SK-N-MC (cell line): ENCODE data around the gene TRMT11.
A peak's percentile ranks its signal among the peaks of the same experiment; 100 is the strongest.
"Not testable (repeated sequence)": the region's sequence is repeated elsewhere in the genome, so short reads cannot be mapped to it uniquely, and the experiment has no call there.

ENCODE experiments used
- DNase-seq: peaks from one replicate; pipeline ENCODE4 v3.0.0-alpha.2; 2011; ENCODE audit warnings: low read depth, low spot score
- H3K27ac ChIP-seq: fragments of 200-600 bp; sonication (generic); 2 replicates; pipeline ENCODE4 v1.5.1; 2016; ENCODE audit warnings: mixed run types
- H3K36me3 ChIP-seq: fragments of 200-600 bp; sonication (generic); 2 replicates; pipeline ENCODE4 v1.6.1; 2017; ENCODE audit warnings: antibody characterized with exemption, low read length, mixed read lengths; ENCODE audit not compliant: insufficient read depth
- H3K4me3 ChIP-seq: fragments of 200-600 bp; sonication (generic); 2 replicates; pipeline ENCODE4 v1.5.1; 2016
- H3K9ac ChIP-seq: fragments of 200-600 bp; sonication (generic); 2 replicates; pipeline ENCODE4 v1.8.0; 2017; ENCODE audit warnings: mixed run types, mixed read lengths; ENCODE audit not compliant: insufficient read length
- H3K9me3 ChIP-seq: fragments of 200-600 bp; sonication (generic); 2 replicates; pipeline ENCODE4 v1.6.1; 2017; ENCODE audit warnings: low read depth, mild to moderate bottlenecking, antibody characterized with exemption, low read length, moderate library complexity, mixed read lengths
- EZH2 ChIP-seq: fragments of 200-600 bp; sonication (generic); IDR thresholded peaks from one replicate; pipeline ENCODE4 v1.6.1; 2017; ENCODE audit warnings: antibody characterized with exemption
- FOXP2 ChIP-seq: optimal IDR thresholded peaks from 2 replicates; pipeline ENCODE3; 2011; ENCODE audit warnings: mild to moderate bottlenecking, moderate library complexity; ENCODE audit not compliant: insufficient read depth; ENCODE audit errors: extremely low read length, control extremely low read depth
- POLR2AphosphoS5 ChIP-seq: IDR thresholded peaks from 2 replicates; pipeline ENCODE4 v1.6.1; 2012; ENCODE audit warnings: mild to moderate bottlenecking, low read depth, low read length, borderline replicate concordance

TRMT11 gene

DNA sequence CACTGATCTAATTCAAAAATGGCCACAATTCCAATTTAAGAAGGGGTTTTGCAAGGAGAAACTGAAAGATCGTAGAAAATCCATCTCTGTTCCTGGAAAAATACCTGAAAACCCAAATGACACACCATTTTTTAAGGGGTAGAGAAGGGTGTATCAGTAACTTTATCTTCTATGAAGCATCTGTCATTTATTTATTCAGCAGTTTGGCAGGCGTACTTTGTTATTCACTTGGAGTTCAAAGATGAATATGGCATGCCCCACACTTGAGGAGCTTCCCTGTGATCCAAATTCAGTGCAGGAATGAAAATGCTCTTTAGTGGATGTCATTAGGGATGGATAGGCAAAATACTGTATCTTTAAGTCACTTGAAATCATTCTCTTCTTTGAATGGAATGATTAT is 22.5 kb upstream of the TRMT11 start:
- no peak overlapping the region for H3K9ac ChIP-seq
- H3K9me3 ChIP-seq, result no peaks in the 10 kb centered on the region
- no peak overlapping the region for H3K4me3 ChIP-seq
- H3K27ac ChIP-seq, result no peak overlapping the region
- TF ChIP-seq POLR2AphosphoS5, result no peak
- no peak for TF ChIP-seq EZH2
- TF ChIP-seq FOXP2, result no peak
- no peak for DNase-seq
- H3K36me3 ChIP-seq, result peaks cover 9% of the 10 kb centered on the region; the same call in 1 of the 2 replicates

DNA sequence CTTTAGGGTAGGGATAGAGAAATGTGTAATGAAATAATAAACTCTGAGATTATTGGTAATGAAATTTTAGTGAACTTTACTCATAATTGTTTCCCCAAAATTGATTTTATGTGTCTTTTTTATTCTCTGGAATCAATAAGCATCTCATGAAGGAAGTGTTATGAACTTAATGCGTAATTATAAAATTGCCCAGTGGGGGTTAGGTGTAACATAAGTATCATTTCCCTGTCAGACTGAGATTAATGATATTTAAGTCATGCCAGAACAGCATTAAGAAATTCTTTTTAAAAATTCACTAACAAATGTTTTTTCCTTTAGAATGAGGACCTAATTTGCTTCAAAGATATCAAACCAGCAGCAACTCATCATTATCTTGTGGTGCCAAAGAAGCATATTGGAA is 19.8 kb upstream of the TRMT11 start:
- no peak for DNase-seq
- H3K36me3 ChIP-seq, result peaks cover 9% of the 10 kb centered on the region; the same call in 1 of the 2 replicates
- no peaks in the 10 kb centered on the region for H3K9me3 ChIP-seq
- H3K9ac ChIP-seq, result no peak overlapping the region
- TF ChIP-seq POLR2AphosphoS5, result no peak
- H3K4me3 ChIP-seq, result no peak overlapping the region
- no peak overlapping the region for H3K27ac ChIP-seq

DNA sequence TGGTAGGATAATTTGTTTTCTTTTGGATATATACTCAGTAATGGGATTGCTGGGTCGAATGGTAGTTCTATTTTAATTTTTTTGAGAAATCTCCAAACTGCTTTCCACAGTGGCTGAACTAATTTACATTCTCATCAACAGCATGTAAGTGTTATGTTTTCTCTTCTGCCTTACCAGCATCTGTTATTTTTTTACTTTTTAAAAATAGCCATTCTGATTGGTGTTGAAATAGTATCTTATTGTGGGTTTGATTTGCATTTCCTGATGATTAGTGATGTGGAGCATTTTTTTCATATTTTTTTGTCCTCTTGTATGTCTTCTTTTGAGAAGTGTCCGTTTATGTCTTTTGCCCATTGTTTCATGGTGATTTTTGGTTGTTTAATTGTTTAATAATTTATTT is 17.8 kb upstream of the TRMT11 start:
- TF ChIP-seq POLR2AphosphoS5 (no peak), FOXP2 (no peak), EZH2 (no peak)
- DNase-seq, result no peak
- Histone ChIP-seq H3K36me3 (peaks cover 9% of the 10 kb centered on the region; the same call in 1 of the 2 replicates), H3K9me3 (no peaks in the 10 kb centered on the region), H3K9ac (no peak overlapping the region), H3K4me3 (no peak overlapping the region), H3K27ac (no peak overlapping the region)

DNA sequence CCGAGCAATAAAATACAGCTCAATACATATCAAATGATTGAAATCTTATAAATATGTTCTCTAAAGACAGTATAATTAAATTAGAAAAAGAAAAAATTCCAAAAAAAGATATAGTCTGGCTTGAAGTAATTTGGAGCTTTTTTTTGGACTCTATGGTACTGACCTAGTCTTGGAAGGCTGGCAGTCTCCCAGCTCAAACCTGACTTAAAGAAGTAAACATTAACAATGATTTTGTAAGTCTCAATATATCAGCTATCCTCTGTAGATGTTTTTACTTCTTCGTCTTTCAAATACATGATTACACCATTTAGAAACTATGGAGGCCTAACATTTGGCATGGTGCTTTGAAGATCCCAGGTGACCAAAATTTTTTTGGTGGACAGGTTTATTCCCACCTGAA is 15.6 kb upstream of the TRMT11 start:
- no peak for DNase-seq
- H3K9ac ChIP-seq, result no peak overlapping the region
- H3K9me3 ChIP-seq, result no peaks in the 10 kb centered on the region
- H3K4me3 ChIP-seq, result no peak overlapping the region
- no peak overlapping the region for H3K27ac ChIP-seq
- TF ChIP-seq EZH2, result no peak
- no peak for TF ChIP-seq POLR2AphosphoS5
- no peak for TF ChIP-seq FOXP2
- peaks cover 9% of the 10 kb centered on the region; the same call in 1 of the 2 replicates for H3K36me3 ChIP-seq

DNA sequence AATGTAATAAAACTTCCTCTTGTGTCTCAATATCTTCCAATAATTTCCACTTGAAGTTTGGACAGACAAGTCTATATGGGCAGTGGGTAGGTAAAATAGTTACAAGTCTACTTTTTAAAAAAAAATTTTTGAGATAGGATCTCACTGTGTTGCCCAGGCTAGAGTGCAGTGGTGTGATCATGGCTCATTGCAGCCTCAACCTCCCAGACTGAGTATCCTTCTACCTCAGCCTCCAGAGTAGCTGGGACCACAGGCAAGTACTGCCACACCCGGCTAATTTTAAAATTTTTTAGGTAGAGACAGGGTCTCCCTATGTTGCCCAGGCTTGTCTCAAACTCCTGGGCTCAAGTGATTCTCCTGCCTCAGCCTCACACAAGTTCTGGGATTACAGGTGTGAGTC is 13.9 kb upstream of the TRMT11 start:
- not testable (repeated sequence) for H3K9ac ChIP-seq, H3K27ac ChIP-seq, H3K9me3 ChIP-seq, H3K36me3 ChIP-seq, H3K4me3 ChIP-seq, DNase-seq

- TF ChIP-seq POLR2AphosphoS5, result no peak
- TF ChIP-seq EZH2, result no peak
- no peak for TF ChIP-seq FOXP2
- no peak overlapping the region for H3K4me3 ChIP-seq
- H3K9ac ChIP-seq, result no peak overlapping the region
- DNase-seq, result no peak
- no peaks in the 10 kb centered on the region for H3K36me3 ChIP-seq
- peak overlapping the region; percentile 42; the same call in 1 of the 2 replicates for H3K27ac ChIP-seq
- no peaks in the 10 kb centered on the region for H3K9me3 ChIP-seq
Measured at GRCh38 chr6:125974214-125974866, 12.0 kb upstream of the TRMT11 start.

DNA sequence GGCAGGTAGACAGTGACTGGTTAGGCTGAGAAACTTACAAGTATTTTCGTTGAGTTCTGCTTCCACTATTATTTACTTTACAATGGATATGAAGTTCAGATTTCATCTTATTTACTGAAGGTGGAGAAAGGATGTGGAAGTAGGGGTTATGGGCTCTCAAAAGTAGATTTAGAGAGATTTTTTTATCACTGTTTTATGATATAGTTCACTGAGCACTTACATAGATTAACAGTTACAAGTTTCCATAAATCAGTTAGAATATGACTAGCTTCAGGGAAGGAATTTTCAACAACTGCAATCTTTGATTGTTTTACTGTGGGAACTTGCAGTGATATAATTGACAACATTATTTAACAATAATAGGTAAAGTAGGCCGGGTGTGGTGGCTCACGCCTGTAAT is 7.2 kb upstream of the TRMT11 start:
- TF ChIP-seq POLR2AphosphoS5 (no peak), EZH2 (no peak), FOXP2 (no peak)
- no peaks in the 10 kb centered on the region for H3K36me3 ChIP-seq
- no peak overlapping the region for H3K27ac ChIP-seq
- H3K9ac ChIP-seq, result no peak overlapping the region
- no peaks in the 10 kb centered on the region for H3K9me3 ChIP-seq
- H3K4me3 ChIP-seq, result no peak overlapping the region
- DNase-seq, result no peak

- Histone ChIP-seq H3K4me3 (no peak overlapping the region), H3K36me3 (no peaks in the 10 kb centered on the region), H3K27ac (no peak overlapping the region), H3K9ac (no peak overlapping the region), H3K9me3 (no peaks in the 10 kb centered on the region)
- TF ChIP-seq POLR2AphosphoS5 (no peak), FOXP2 (no peak), EZH2 (no peak)
- no peak for DNase-seq
Measured at GRCh38 chr6:125981571-125982185, 4.7 kb upstream of the TRMT11 start.
